ENCODE results near the gene FLNB. TPM values are rescaled to one million over a fixed set of nuclear protein-coding genes. Genes with fewer than 3 reads are reported as not detected.

Gene FLNB
- total RNA-seq, 1 donor from 2014 or later = 216 TPM

DNA sequence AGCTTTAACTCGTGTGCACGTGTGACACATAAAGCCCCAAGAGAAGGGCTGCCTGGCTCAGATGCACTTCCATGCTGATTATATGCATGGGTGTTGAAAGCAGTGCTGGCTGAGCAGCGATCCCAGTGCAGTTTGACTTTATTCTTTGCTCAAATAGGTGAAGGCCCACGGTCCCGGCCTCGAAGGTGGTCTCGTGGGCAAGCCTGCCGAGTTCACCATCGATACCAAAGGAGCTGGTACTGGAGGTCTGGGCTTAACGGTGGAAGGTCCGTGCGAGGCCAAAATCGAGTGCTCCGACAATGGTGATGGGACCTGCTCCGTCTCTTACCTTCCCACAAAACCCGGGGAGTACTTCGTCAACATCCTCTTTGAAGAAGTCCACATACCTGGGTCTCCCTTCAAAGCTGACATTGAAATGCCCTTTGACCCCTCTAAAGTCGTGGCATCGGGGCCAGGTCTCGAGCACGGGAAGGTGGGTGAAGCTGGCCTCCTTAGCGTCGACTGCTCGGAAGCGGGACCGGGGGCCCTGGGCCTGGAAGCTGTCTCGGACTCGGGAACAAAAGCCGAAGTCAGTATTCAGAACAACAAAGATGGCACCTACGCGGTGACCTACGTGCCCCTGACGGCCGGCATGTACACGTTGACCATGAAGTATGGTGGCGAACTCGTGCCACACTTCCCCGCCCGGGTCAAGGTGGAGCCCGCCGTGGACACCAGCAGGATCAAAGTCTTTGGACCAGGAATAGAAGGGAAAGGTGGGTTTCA, 114.9 kb downstream of the FLNB start:
- no peaks in the 10 kb centered on the region for H3K4me1 Mint-ChIP-seq (ENCODE audit: unreplicated experiment)
- H3K27ac Mint-ChIP-seq (ENCODE audit: unreplicated experiment) = no peak overlapping the region
- H3K27me3 Mint-ChIP-seq (ENCODE audit: unreplicated experiment) = peaks cover 2% of the 10 kb centered on the region
- no peak overlapping the region for H3K4me3 Mint-ChIP-seq (ENCODE audit: unreplicated experiment)
- peaks cover 67% of the 10 kb centered on the region for H3K36me3 Mint-ChIP-seq (ENCODE audit: low read depth, unreplicated experiment)
- no peaks in the 10 kb centered on the region for H3K9me3 Mint-ChIP-seq (ENCODE audit: unreplicated experiment)
- TF ChIP-seq, protein P1, sequence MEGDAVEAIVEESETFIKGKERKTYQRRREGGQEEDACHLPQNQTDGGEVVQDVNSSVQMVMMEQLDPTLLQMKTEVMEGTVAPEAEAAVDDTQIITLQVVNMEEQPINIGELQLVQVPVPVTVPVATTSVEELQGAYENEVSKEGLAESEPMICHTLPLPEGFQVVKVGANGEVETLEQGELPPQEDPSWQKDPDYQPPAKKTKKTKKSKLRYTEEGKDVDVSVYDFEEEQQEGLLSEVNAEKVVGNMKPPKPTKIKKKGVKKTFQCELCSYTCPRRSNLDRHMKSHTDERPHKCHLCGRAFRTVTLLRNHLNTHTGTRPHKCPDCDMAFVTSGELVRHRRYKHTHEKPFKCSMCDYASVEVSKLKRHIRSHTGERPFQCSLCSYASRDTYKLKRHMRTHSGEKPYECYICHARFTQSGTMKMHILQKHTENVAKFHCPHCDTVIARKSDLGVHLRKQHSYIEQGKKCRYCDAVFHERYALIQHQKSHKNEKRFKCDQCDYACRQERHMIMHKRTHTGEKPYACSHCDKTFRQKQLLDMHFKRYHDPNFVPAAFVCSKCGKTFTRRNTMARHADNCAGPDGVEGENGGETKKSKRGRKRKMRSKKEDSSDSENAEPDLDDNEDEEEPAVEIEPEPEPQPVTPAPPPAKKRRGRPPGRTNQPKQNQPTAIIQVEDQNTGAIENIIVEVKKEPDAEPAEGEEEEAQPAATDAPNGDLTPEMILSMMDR (IDR thresholded peaks at IDR 0.05; ENCODE audit: unreplicated experiment) = no peak
- no peak for DNase-seq (ENCODE audit: low spot score)

DNA sequence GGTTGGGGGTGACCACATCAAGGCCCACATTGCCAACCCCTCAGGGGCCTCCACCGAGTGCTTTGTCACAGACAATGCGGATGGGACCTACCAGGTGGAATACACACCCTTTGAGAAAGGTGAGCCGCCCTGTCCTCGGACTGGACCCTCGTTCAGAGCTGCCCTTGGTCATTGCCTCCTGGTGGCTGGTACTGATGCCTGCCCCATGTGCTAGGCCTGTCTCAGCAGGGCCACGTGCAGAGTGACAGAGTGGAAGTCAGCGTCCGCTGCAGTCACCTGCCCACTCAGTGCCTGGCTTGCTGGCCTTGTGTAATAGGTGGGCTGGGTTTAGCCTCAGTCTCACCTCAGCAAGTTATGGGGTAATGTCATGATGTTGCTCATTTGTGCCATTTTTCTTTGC, 116.2 kb downstream of the FLNB start:
- no peak overlapping the region for H3K27ac Mint-ChIP-seq (ENCODE audit: unreplicated experiment)
- TF ChIP-seq, protein P1 (IDR thresholded peaks at IDR 0.05; ENCODE audit: unreplicated experiment) = no peak
- H3K4me1 Mint-ChIP-seq (ENCODE audit: unreplicated experiment) = no peaks in the 10 kb centered on the region

DNA sequence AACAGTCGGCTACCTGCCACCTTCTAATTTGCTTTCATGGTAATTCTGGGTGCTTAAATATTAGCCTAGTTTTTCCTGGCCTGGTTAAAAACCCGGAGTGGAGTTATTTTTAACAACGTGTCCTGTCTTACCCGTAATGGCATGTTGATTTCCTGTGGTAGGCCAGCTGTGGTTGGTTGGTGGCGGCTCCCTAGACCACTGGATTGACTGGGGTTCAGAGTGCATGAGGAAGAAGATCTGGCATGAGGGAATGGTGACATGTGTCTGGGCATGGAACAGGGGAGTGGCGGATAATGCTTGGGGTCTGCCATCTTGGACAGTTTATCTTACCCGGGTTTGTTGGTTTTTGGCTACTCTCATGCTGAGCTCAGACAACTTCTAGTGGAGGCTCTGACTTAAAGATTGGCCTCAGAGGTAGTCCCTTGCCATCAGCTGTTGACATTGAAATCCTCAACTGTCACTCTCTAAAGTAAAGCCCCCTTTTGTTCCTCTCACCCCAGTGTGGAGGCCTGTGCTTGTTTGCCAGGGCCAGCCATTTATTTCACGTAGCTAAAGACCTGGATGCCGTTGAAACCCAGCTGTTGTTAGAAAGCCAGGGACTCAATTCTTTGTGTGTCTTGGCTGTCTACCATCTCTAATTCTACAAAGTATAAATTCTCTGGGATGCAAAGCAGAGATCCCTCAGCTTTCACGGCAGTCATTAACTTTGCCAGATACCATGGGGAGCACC, 121.0 kb downstream of the FLNB start:
- Mint-ChIP-seq H3K27me3 (ENCODE audit: unreplicated experiment) (peaks cover 13% of the 10 kb centered on the region), H3K4me1 (ENCODE audit: unreplicated experiment) (no peaks in the 10 kb centered on the region), H3K27ac (ENCODE audit: unreplicated experiment) (no peak overlapping the region), H3K9me3 (ENCODE audit: unreplicated experiment) (no peaks in the 10 kb centered on the region), H3K36me3 (ENCODE audit: low read depth, unreplicated experiment) (peaks cover 72% of the 10 kb centered on the region), H3K4me3 (ENCODE audit: unreplicated experiment) (no peak overlapping the region)
- TF ChIP-seq, protein P1 (IDR thresholded peaks at IDR 0.05; ENCODE audit: unreplicated experiment) = no peak
- no peak for DNase-seq (ENCODE audit: low spot score)

More for the DNA sequence above, 116.2 kb downstream of the FLNB start:
- no peak for DNase-seq (ENCODE audit: low spot score)
- Mint-ChIP-seq H3K9me3 (ENCODE audit: unreplicated experiment) (no peaks in the 10 kb centered on the region), H3K4me3 (ENCODE audit: unreplicated experiment) (no peak overlapping the region), H3K27me3 (ENCODE audit: unreplicated experiment) (peaks cover 2% of the 10 kb centered on the region), H3K36me3 (ENCODE audit: low read depth, unreplicated experiment) (peaks cover 73% of the 10 kb centered on the region)

DNA sequence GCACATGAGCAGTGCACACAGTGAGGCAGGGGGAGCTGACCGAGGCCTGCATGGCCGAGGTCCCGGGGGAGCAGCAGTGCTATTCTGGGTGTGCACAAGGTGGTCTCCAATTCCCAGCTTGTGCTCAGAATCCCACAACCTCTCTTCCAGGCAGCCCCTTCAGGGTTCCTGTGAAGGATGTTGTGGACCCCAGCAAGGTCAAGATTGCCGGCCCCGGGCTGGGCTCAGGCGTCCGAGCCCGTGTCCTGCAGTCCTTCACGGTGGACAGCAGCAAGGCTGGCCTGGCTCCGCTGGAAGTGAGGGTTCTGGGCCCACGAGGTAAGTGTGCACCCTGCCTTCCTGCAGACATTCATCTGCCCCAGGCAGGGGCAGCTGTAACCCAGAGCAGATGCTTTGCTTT, 122.4 kb downstream of the FLNB start:
- no peak for DNase-seq (ENCODE audit: low spot score)
- no peaks in the 10 kb centered on the region for H3K4me1 Mint-ChIP-seq (ENCODE audit: unreplicated experiment)
- no peak overlapping the region for H3K27ac Mint-ChIP-seq (ENCODE audit: unreplicated experiment)

More for the DNA sequence above, 122.4 kb downstream of the FLNB start:
- TF ChIP-seq, protein P1 (IDR thresholded peaks at IDR 0.05; ENCODE audit: unreplicated experiment) = no peak
- Mint-ChIP-seq H3K4me3 (ENCODE audit: unreplicated experiment) (no peak overlapping the region), H3K27me3 (ENCODE audit: unreplicated experiment) (peaks cover 13% of the 10 kb centered on the region), H3K36me3 (ENCODE audit: low read depth, unreplicated experiment) (peaks cover 67% of the 10 kb centered on the region), H3K9me3 (ENCODE audit: unreplicated experiment) (no peaks in the 10 kb centered on the region)

Measured in endothelial cell (in vitro differentiated cells).